ENCODE measurements around the gene CST11. TPM values are rescaled to one million over a fixed set of nuclear protein-coding genes. Genes with fewer than 3 reads are reported as not detected.

The CST11 gene
- polyA plus RNA-seq, 3 donors = 0.26 TPM; not detected in 2

Other genes with a start within 250 kb of the CST11 start
- 10 to 100 TPM; 17.3 to 22.4 (median 22.0) TPM for gene NXT1, start 102.1 kb downstream of the CST11 start, polyA plus RNA-seq (ENCODE audit: insufficient read length in 3 of 3)
- 10 to 100 TPM; 13.1 to 17.6 (median 17.5) TPM for gene GZF1, start 90.7 kb downstream of the CST11 start, polyA plus RNA-seq (ENCODE audit: insufficient read length in 3 of 3)
- 10 to 100 TPM; 14.3 to 23.5 (median 21.0) TPM for gene NAPB, start 31.4 kb downstream of the CST11 start, polyA plus RNA-seq (ENCODE audit: insufficient read length in 3 of 3)
- not detected for gene CSTL1, start 13.2 kb downstream of the CST11 start, polyA plus RNA-seq (ENCODE audit: insufficient read length in 3 of 3)
- not detected for gene CST8, start 38.2 kb upstream of the CST11 start, polyA plus RNA-seq (ENCODE audit: insufficient read length in 3 of 3)
- gene CST9L, start 115.6 kb upstream of the CST11 start, polyA plus RNA-seq (ENCODE audit: insufficient read length in 3 of 3) = not detected
- gene CST9, start 153.0 kb upstream of the CST11 start, polyA plus RNA-seq (ENCODE audit: insufficient read length in 3 of 3) = under 1 TPM in 1 of 3 donors, not detected in 2; 0.10 TPM
- 100 to 1,000 TPM; 149 to 208 (median 172) TPM for gene CST3, start 185.1 kb upstream of the CST11 start, polyA plus RNA-seq (ENCODE audit: insufficient read length in 3 of 3)
- gene CST4, start 236.2 kb upstream of the CST11 start, polyA plus RNA-seq (ENCODE audit: insufficient read length in 3 of 3) = not detected